Adrenal gland (tissue), 12 donors: ENCODE results near the gene ITGB4. TPM values are rescaled to one million over a fixed set of nuclear protein-coding genes. Genes with fewer than 3 reads are reported as not detected.

ENCODE experiments used
- DNase-seq, 7 donors: peaks; one replicate each; pipeline ENCODE4 v3.0.0-alpha.2; 2019 to 2020
- H3K27ac ChIP-seq, 5 donors: fragments of 200-600 bp; sonication (generic) in 4 of 5; 1 replicate in 3 of 5; 2 replicates in 2 of 5; pipeline versions ENCODE4 v1.5.1 to v1.8.0; 2016 to 2020; ENCODE audit warnings: mild to moderate bottlenecking in 1 of 5
- H3K27me3 ChIP-seq: fragments of 200-600 bp; 2 replicates; pipeline ENCODE4 v1.8.0; 2021
- H3K36me3 ChIP-seq, 2 donors: fragments of 200-600 bp; replicated peaks in 1 of 2; 1 replicate in 1 of 2; 2 replicates in 1 of 2; pipeline versions ENCODE4 v1.5.1 to v1.8.0; 2018 to 2022
- H3K4me1 ChIP-seq, 2 donors: fragments of 200-600 bp; replicated peaks in 1 of 2; 1 replicate in 1 of 2; 2 replicates in 1 of 2; pipeline versions ENCODE4 v1.5.1 to v1.8.0; 2018 to 2021
- H3K4me3 ChIP-seq, 4 donors: fragments of 200-600 bp; sonication (generic) in 3 of 4; one replicate each; pipeline ENCODE4 v1.5.1; 2016 to 2018
- H3K9me3 ChIP-seq, 3 donors: fragments of 200-600 bp; sonication (generic) in 1 of 3; replicated peaks in 1 of 3; 1 replicate in 2 of 3; 2 replicates in 1 of 3; pipeline versions ENCODE4 v1.5.1 to v1.8.0; 2016 to 2021
- POLR2A ChIP-seq, 2 donors: fragments of 450-650 bp; IDR thresholded peaks; one replicate each; pipeline ENCODE4 v1.6.1; 2017; ENCODE audit warnings: antibody characterized with exemption in 2 of 2, mild to moderate bottlenecking in 2 of 2, moderate library complexity in 1 of 2
- WGBS, 4 donors: extraction: QIAGEN DNeasy Blood & Tissue Kit in 2 of 4; methylation state at CpG; one replicate each; pipeline versions ENCODE4 v1.1.5 to v1.1.7; 2013 to 2017; 5-methylcytosine and 5-hydroxymethylcytosine counted together
- intact Hi-C, 2 donors: fragments of 100-400 bp; cut with DNase I; formaldehyde crosslinking; loops; one replicate each; pipeline versions ENCODE4 v1.14.1 to v1.15.0; 2022 to 2023
- polyA plus RNA-seq, 3 donors: library from polyadenylated mRNA; stranded (reverse); fragments of 200-250 nt in 2 of 3; fragments of 350-450 nt in 1 of 3; fragmentation: Illumina TruSeq in 1 of 3; extraction: RNeasy Lipid Tissue Mini Kit (QIAGEN cat#74804) in 1 of 3; gene quantifications; one replicate each; pipeline ENCODE4 v1.2.3, GENCODE V29; 2013 to 2014
- total RNA-seq, 9 donors: library from RNA; depleted of rRNA in 4 of 9; stranded (reverse); fragments of >200 nt in 4 of 9; fragments of 120-200 nt in 1 of 9; fragmentation: NEBNext Ultra II Directional in 1 of 9; extraction: Animal tissue kit (Norgen Biotek cat#: 25700) in 1 of 9; gene quantifications; one replicate each; pipeline versions ENCODE4 v1.1.0 to v1.2.4, GENCODE V29; 2013 to 2023
- TF ChIP-seq, protein P1 (sequence below), 6 experiments: fragments of 450-650 bp in 4 of 6; fragments of 200-600 bp in 2 of 6; sonication (generic) in 1 of 6; IDR thresholded peaks; 1 replicate in 5 of 6; 2 replicates in 1 of 6; pipeline versions ENCODE4 v1.5.1 to v1.8.0; 2016 to 2021; ENCODE audit warnings: antibody characterized with exemption in 6 of 6, mild to moderate bottlenecking in 2 of 6, moderate library complexity in 1 of 6
- donor health status: healthy with polysubstance abuse.
- donor health status: Bipolar disorder and iron deficiency.
- donor health status: DM: yes; HTN: yes; CAD: no.
- donor health status: DM: no; HTN: no; CAD: no.
- donor health status: DM: no; HTN: no; CAD: no.
- donor health status: DM: yes; HTN: yes; CAD: no.

ITGB4 gene
- total and polyA plus RNA-seq, 12 donors: 1.00 to 12.5 (median 6.9) TPM

DNA sequence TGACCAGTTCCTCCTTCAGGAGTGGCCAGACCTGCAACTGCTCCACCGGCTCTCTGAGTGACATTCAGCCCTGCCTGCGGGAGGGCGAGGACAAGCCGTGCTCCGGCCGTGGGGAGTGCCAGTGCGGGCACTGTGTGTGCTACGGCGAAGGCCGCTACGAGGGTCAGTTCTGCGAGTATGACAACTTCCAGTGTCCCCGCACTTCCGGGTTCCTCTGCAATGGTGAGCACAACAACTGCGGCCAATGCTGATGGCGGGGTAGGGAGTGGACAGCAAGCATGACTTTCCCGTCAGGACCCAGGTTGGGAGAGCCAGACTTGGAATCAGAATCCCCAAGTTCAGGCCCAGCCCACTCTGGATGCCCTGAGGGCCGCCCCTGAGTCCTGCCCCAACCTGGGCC, 12.2 kb downstream of the ITGB4 start:
- no peak for DNase-seq
- H3K36me3 ChIP-seq: no peaks in the 10 kb centered on the region
- intact Hi-C loops: no loop called here
- WGBS, 4 donors: 84 to 95% (median 93%) methylated on average over 17 to 18 of the region's 18 CpGs
- no peak overlapping the region for H3K27ac ChIP-seq
- no peaks in the 10 kb centered on the region for H3K4me1 ChIP-seq
- no peak for TF ChIP-seq POLR2A (IDR thresholded peaks at IDR 0.05)
- TF ChIP-seq, protein P1, sequence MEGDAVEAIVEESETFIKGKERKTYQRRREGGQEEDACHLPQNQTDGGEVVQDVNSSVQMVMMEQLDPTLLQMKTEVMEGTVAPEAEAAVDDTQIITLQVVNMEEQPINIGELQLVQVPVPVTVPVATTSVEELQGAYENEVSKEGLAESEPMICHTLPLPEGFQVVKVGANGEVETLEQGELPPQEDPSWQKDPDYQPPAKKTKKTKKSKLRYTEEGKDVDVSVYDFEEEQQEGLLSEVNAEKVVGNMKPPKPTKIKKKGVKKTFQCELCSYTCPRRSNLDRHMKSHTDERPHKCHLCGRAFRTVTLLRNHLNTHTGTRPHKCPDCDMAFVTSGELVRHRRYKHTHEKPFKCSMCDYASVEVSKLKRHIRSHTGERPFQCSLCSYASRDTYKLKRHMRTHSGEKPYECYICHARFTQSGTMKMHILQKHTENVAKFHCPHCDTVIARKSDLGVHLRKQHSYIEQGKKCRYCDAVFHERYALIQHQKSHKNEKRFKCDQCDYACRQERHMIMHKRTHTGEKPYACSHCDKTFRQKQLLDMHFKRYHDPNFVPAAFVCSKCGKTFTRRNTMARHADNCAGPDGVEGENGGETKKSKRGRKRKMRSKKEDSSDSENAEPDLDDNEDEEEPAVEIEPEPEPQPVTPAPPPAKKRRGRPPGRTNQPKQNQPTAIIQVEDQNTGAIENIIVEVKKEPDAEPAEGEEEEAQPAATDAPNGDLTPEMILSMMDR (IDR thresholded peaks at IDR 0.05): no peak
- H3K4me3 ChIP-seq: no peak overlapping the region
- H3K9me3 ChIP-seq: no peaks in the 10 kb centered on the region
- no peaks in the 10 kb centered on the region for H3K27me3 ChIP-seq

DNA sequence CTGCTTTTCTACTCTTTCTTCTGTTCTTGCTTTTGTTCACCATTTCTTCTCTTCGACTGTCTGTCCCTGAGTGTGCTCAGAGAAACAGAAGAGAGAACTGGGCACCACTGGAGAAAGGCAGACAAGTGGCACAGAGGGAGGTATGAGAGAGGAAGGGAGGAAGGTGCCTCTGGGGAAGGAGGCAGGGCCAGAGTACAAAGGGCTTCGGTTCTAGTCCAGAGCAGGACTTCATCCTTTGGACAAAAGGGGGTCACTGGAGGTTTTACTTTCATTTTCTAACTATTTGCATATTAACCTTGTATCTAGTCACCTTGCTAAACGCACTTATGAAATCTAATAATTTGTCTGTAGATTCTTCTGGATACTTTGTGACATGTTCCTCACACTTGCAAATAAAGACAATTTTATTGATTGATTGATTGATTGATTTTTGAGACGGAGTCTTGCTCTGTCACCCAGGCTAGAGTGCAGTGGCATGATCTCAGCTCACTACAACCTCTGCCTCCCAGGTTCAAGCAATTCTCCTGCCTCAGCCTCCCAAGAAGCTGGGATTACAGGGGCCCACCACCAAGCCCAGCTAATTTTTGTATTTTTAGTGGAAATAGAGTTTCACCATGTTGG, 13.5 kb downstream of the ITGB4 start:
- Histone ChIP-seq H3K4me3 (no peak overlapping the region), H3K27me3 (no peaks in the 10 kb centered on the region), H3K36me3 (no peaks in the 10 kb centered on the region), H3K4me1 (no peaks in the 10 kb centered on the region), H3K27ac (no peak overlapping the region), H3K9me3 (no peaks in the 10 kb centered on the region)
- 63 to 76% (median 70%) methylated on average over 4 of the region's 4 CpGs for WGBS, 4 donors
- intact Hi-C loops: loop anchor here in 1 of 2 donors (5.0 kb wide), 1 partner anchor 52 kb away; no protein-coding TSS in a partner anchor
- TF ChIP-seq, protein P1 (IDR thresholded peaks at IDR 0.05): no peak
- TF ChIP-seq POLR2A (IDR thresholded peaks at IDR 0.05): no peak
- DNase-seq: no peak

DNA sequence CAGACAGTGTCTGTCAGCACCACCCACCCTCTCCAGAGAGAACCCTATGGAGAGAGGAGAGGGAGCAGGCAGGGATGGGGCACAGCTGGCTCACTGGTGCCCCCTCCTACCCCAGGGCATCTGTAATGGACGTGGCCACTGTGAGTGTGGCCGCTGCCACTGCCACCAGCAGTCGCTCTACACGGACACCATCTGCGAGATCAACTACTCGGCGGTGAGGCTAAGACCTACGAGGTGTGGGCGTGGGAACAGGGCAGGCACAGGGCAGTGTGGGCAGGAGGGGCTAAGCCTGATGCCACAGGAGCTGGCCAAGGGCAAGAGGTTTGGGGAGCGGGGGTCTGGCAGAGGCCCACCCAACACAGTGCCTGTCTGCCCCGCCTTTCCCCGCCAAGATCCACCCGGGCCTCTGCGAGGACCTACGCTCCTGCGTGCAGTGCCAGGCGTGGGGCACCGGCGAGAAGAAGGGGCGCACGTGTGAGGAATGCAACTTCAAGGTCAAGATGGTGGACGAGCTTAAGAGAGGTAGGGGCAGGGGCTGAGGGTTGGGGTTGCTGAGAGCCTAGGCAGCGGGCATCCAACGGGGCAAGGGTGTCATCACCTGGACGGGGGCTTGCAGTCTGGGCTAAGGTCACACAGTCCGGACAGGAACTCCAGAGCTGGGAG, 15.0 kb downstream of the ITGB4 start:
- H3K4me1 ChIP-seq: no peaks in the 10 kb centered on the region
- H3K27ac ChIP-seq: no peak overlapping the region
- H3K36me3 ChIP-seq: no peaks in the 10 kb centered on the region
- WGBS, 4 donors: 77 to 89% (median 84%) methylated on average over 22 to 26 of the region's 26 CpGs
- DNase-seq: no peak
- no peaks in the 10 kb centered on the region for H3K9me3 ChIP-seq
- TF ChIP-seq POLR2A (IDR thresholded peaks at IDR 0.05): no peak
- no peak overlapping the region for H3K4me3 ChIP-seq
- intact Hi-C loops: loop anchor here in 1 of 2 donors (5.0 kb wide), 1 partner anchor 54 kb away; no protein-coding TSS in a partner anchor
- no peaks in the 10 kb centered on the region for H3K27me3 ChIP-seq

DNA sequence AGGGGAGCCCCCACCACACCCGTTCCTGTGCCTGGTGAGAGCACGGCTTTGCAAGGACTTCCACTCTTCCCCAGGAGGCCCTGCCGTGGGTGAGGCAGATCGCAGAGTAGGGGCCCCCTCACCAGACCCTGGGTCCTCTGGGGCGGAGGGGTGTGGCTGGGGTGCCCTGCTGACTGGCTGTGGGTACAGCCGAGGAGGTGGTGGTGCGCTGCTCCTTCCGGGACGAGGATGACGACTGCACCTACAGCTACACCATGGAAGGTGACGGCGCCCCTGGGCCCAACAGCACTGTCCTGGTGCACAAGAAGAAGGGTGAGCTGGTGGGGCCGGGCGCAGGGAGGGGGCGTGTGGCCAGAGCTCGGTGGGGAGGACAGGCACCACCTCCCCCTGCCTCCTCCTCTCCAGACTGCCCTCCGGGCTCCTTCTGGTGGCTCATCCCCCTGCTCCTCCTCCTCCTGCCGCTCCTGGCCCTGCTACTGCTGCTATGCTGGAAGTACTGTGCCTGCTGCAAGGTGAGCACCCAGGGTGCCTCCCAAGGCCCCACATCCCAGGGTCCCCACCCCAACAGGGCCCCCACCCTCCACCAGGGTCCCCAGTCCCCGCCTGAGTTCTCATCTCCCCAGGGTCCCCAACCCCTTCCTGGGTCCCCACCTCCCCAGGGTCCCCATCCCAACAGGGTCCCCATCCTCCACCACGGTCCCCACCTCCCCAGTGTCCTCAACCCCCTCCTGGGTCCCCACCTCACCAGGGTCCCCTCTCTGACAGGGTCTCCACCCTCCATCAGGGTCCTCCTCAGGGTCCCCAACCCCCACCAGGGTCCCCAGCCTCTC, 16.1 kb downstream of the ITGB4 start:
- intact Hi-C loops: loop anchor here in 1 of 2 donors (5.0 kb wide), 1 partner anchor 55 kb away; no protein-coding TSS in a partner anchor
- Histone ChIP-seq H3K27me3 (no peaks in the 10 kb centered on the region), H3K4me1 (no peaks in the 10 kb centered on the region), H3K36me3 (no peaks in the 10 kb centered on the region), H3K27ac (no peak overlapping the region), H3K4me3 (no peak overlapping the region), H3K9me3 (no peaks in the 10 kb centered on the region)
- 73 to 78% (median 75%) methylated on average over 12 to 20 of the region's 20 CpGs for WGBS, 4 donors
- TF ChIP-seq POLR2A (IDR thresholded peaks at IDR 0.05): no peak
- TF ChIP-seq, protein P1 (IDR thresholded peaks at IDR 0.05): no peak
- no peak for DNase-seq
